Neural cell (in vitro differentiated cells): ENCODE data around the gene KLHL2.

Experiments
- EP300 ChIP-seq: fragments of 450-650 bp; conservative IDR thresholded peaks from 2 replicates; pipeline ENCODE4 v1.6.1; 2014; ENCODE audit warnings: antibody characterized with exemption, mild to moderate bottlenecking, moderate library complexity; ENCODE audit not compliant: poor library complexity, severe bottlenecking
- SMC3 ChIP-seq: fragments of 450-650 bp; conservative IDR thresholded peaks from 2 replicates; pipeline ENCODE4 v1.6.1; 2014; ENCODE audit warnings: antibody characterized with exemption, mild to moderate bottlenecking, moderate library complexity; ENCODE audit not compliant: poor library complexity
- TAF1 ChIP-seq: IDR thresholded peaks from 2 replicates; pipeline ENCODE4 v1.6.1; 2012; ENCODE audit warnings: low read depth
- TF ChIP-seq, protein P1 (sequence below): fragments of 450-650 bp; IDR thresholded peaks from 2 replicates; pipeline ENCODE4 v1.5.1; 2014; ENCODE audit warnings: antibody characterized with exemption, mild to moderate bottlenecking, moderate library complexity; ENCODE audit not compliant: poor library complexity, severe bottlenecking

DNA sequence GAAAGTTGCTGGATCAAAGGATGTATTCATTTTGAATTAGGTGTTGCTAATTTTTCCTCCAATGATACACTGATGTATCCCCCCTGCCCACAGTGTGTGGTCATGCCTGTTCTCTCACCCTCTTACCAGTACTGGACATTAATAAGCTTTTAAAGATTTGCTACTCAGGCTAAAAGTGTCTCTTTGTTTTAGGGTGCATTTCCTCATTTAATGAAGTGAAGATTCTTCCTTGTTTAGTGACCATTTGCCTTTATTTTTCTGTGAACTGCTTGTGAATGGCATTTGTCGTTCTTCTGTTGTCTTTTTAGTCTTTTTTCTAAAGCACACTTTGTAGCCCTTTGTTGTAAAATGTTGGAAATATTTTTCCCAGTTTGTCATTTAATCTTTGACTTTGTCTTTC, 125.1 kb downstream of the KLHL2 start:
- TF ChIP-seq TAF1 (no peak), SMC3 (no peak), EP300 (no peak)
- TF ChIP-seq, protein P1, sequence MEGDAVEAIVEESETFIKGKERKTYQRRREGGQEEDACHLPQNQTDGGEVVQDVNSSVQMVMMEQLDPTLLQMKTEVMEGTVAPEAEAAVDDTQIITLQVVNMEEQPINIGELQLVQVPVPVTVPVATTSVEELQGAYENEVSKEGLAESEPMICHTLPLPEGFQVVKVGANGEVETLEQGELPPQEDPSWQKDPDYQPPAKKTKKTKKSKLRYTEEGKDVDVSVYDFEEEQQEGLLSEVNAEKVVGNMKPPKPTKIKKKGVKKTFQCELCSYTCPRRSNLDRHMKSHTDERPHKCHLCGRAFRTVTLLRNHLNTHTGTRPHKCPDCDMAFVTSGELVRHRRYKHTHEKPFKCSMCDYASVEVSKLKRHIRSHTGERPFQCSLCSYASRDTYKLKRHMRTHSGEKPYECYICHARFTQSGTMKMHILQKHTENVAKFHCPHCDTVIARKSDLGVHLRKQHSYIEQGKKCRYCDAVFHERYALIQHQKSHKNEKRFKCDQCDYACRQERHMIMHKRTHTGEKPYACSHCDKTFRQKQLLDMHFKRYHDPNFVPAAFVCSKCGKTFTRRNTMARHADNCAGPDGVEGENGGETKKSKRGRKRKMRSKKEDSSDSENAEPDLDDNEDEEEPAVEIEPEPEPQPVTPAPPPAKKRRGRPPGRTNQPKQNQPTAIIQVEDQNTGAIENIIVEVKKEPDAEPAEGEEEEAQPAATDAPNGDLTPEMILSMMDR = no peak
